Endothelial cell of umbilical vein (primary cell): Measurements from ENCODE around the gene DYNC2H1.

ENCODE experiments used
- JUN ChIP-seq: IDR thresholded peaks from 2 replicates; pipeline ENCODE4 v1.6.1; 2011; ENCODE audit warnings: borderline replicate concordance, low read depth; ENCODE audit not compliant: insufficient read length, insufficient read depth
- POLR2AphosphoS5 ChIP-seq: IDR thresholded peaks from 2 replicates; pipeline ENCODE4 v1.6.1; 2012; ENCODE audit warnings: low read depth, mild to moderate bottlenecking, control low read depth, low read length, moderate library complexity; ENCODE audit not compliant: insufficient read depth
- TF ChIP-seq, protein P1 (sequence below), 2 donors: IDR thresholded peaks; 1 replicate in 1 of 2; 2 replicates in 1 of 2; pipeline ENCODE4 v1.5.1; 2011; ENCODE audit warnings: low read length in 2 of 2, mild to moderate bottlenecking in 2 of 2, moderate library complexity in 2 of 2, control low read depth in 1 of 2, inconsistent platforms in 1 of 2, low read depth in 1 of 2; ENCODE audit not compliant: insufficient read depth in 1 of 2; ENCODE audit errors: extremely low read depth in 1 of 2

DNA sequence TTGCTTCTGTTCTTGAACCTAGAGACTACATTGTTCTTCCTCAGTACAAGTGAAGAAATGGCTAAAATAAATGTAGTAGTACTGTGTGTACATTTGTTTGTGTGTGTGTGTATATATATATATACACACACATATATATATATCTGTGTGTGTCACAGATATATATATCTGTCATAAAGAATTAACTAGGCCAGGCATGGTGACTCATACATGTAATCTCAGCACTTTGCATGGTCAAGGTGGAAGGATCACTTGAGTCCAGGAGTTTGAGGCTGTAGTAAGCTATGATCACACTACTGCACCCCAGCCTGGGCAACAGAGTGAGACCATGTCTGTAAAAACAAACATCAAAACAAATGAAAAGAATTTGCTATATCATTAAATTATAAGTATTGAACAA lies 164.8 kb downstream of the DYNC2H1 start:
- TF ChIP-seq, protein P1, sequence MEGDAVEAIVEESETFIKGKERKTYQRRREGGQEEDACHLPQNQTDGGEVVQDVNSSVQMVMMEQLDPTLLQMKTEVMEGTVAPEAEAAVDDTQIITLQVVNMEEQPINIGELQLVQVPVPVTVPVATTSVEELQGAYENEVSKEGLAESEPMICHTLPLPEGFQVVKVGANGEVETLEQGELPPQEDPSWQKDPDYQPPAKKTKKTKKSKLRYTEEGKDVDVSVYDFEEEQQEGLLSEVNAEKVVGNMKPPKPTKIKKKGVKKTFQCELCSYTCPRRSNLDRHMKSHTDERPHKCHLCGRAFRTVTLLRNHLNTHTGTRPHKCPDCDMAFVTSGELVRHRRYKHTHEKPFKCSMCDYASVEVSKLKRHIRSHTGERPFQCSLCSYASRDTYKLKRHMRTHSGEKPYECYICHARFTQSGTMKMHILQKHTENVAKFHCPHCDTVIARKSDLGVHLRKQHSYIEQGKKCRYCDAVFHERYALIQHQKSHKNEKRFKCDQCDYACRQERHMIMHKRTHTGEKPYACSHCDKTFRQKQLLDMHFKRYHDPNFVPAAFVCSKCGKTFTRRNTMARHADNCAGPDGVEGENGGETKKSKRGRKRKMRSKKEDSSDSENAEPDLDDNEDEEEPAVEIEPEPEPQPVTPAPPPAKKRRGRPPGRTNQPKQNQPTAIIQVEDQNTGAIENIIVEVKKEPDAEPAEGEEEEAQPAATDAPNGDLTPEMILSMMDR (IDR thresholded peaks at IDR 0.05; ENCODE audit: extremely low read depth in 1 of 2, insufficient read depth in 1 of 2, low read depth in 1 of 2, low read length in 2 of 2), result no peak
- TF ChIP-seq POLR2AphosphoS5, result no peak
- no peak for TF ChIP-seq JUN
